HCT116 (cell line): ENCODE results near the gene FSIP1. TPM values are rescaled to one million over a fixed set of nuclear protein-coding genes. Genes with fewer than 3 reads are reported as not detected.
A peak's percentile ranks its signal among the peaks of the same experiment; 100 is the strongest.

Experiments used
- ATAC-seq: fragments of 200-7000 bp; cut with Tn5 transposase; 2 replicates; pipeline ENCODE4 v1.9.1; 2020; ENCODE audit warnings: mild to moderate bottlenecking, moderate library complexity
- BruUV-seq: library from RNA; stranded (reverse); fragments of 400-500 nt; replicated peaks from 2 replicates; lab custom pipeline; 2021; lab: Mats Ljungman, UMichigan
- CTCF ChIA-PET: fragments of 300-600 bp; sonication (Branson Sonifier 250); formaldehyde crosslinking; loops from one replicate; lab custom pipeline; 2021; ENCODE audit warnings: antibody characterized with exemption; lab: Charles Lee
- POLR2A ChIA-PET: fragments of 300-600, 350-600 bp; sonication (Branson Sonifier 250); formaldehyde crosslinking; loops from one replicate; lab custom pipeline; 2021; ENCODE audit warnings: antibody characterized with exemption; lab: Charles Lee
- RAD21 ChIA-PET, 2 experiments: fragments of 300-600 bp; sonication (Branson Sonifier 250); formaldehyde crosslinking; loops; one replicate each; lab custom pipeline; 2023; ENCODE audit warnings: low total read pairs in 2 of 2; ENCODE audit not compliant: uncharacterized antibody in 2 of 2, unreplicated experiment in 2 of 2, low non-redundant PET in 1 of 2; lab: Charles Lee
- DNase-seq: peaks from one replicate; pipeline ENCODE4 v3.0.0-alpha.2; 2010; ENCODE audit warnings: low read depth, low spot score
- H2AFZ ChIP-seq: fragments of 200-600 bp; shearing (Covaris generic), sonication (generic); 2 replicates; pipeline ENCODE4 v1.6.1; 2017; ENCODE audit warnings: low read depth, mixed run types, mixed read lengths, antibody characterized with exemption, low read length; ENCODE audit not compliant: poor library complexity, severe bottlenecking
- H3K27ac ChIP-seq: 2 replicates; pipeline ENCODE4 v1.5.1; 2012; ENCODE audit warnings: low read depth, low read length
- H3K27me3 ChIP-seq: fragments of 200-600 bp; sonication (generic); 2 replicates; pipeline ENCODE4 v1.6.1; 2016; ENCODE audit warnings: mixed run types, low read length, mixed read lengths; ENCODE audit not compliant: insufficient read depth
- H3K36me3 ChIP-seq, 2 experiments: fragments of 200-500 bp in 1 of 2; fragments of 200-600 bp in 1 of 2; sonication (Bioruptor generic) in 1 of 2; sonication (generic) in 1 of 2; 2 replicates each; pipeline versions ENCODE4 v1.5.1 to v1.6.1; 2014 to 2016; ENCODE audit warnings: low read length in 2 of 2, inconsistent platforms in 1 of 2, mixed read lengths in 1 of 2, mixed run types in 1 of 2; ENCODE audit not compliant: insufficient read depth in 2 of 2, control insufficient read depth in 1 of 2
- H3K4me1 ChIP-seq, 2 experiments: fragments of 200-600 bp in 1 of 2; sonication (generic) in 1 of 2; 2 replicates each; pipeline versions ENCODE4 v1.5.1 to v1.6.1; 2012 to 2017; ENCODE audit warnings: low read length in 2 of 2, inconsistent platforms in 1 of 2, mild to moderate bottlenecking in 1 of 2, mixed read lengths in 1 of 2, mixed run types in 1 of 2, moderate library complexity in 1 of 2; ENCODE audit not compliant: insufficient read depth in 2 of 2, control insufficient read depth in 1 of 2
- H3K4me2 ChIP-seq: fragments of 200-600 bp; sonication (generic); 2 replicates; pipeline ENCODE4 v1.6.1; 2017; ENCODE audit warnings: mixed run types, low read length, mixed read lengths
- H3K4me3 ChIP-seq, 2 experiments: fragments of 200-600 bp in 1 of 2; sonication (generic) in 1 of 2; replicated peaks in 1 of 2; 2 replicates each; pipeline ENCODE4 v1.5.1; 2011 to 2016; ENCODE audit warnings: low read length in 2 of 2, control low read depth in 1 of 2, low read depth in 1 of 2, mild to moderate bottlenecking in 1 of 2, mixed read lengths in 1 of 2, mixed run types in 1 of 2
- H3K79me2 ChIP-seq: fragments of 200-600 bp; sonication (generic); 2 replicates; pipeline ENCODE4 v1.6.1; 2017; ENCODE audit warnings: mild to moderate bottlenecking, mixed run types, low read length, moderate library complexity, mixed read lengths; ENCODE audit not compliant: insufficient read depth
- H3K9ac ChIP-seq: fragments of 200-600 bp; sonication (generic); 2 replicates; pipeline ENCODE4 v1.6.1; 2016; ENCODE audit warnings: low read length, mixed read lengths
- H3K9me2 ChIP-seq: fragments of 200-600 bp; sonication (generic), shearing (Covaris generic); 2 replicates; pipeline ENCODE4 v1.6.1; 2017; ENCODE audit warnings: mixed run types, mild to moderate bottlenecking, moderate library complexity; ENCODE audit not compliant: insufficient read depth
- H3K9me3 ChIP-seq, 2 experiments: fragments of 200-500 bp in 1 of 2; fragments of 200-600 bp in 1 of 2; sonication (Bioruptor generic) in 1 of 2; sonication (generic) in 1 of 2; 2 replicates each; pipeline ENCODE4 v1.6.1; 2014 to 2017; ENCODE audit warnings: low read length in 2 of 2, mixed read lengths in 2 of 2, inconsistent platforms in 1 of 2, low read depth in 1 of 2, mild to moderate bottlenecking in 1 of 2, mixed run types in 1 of 2, moderate library complexity in 1 of 2; ENCODE audit not compliant: control insufficient read depth in 1 of 2, insufficient read depth in 1 of 2
- H4K20me1 ChIP-seq: fragments of 200-600 bp; sonication (generic), shearing (Covaris generic); 2 replicates; pipeline ENCODE4 v1.6.1; 2017; ENCODE audit warnings: mixed run types, mild to moderate bottlenecking, moderate library complexity; ENCODE audit not compliant: insufficient read depth
- CBX3 ChIP-seq: IDR thresholded peaks from 2 replicates; pipeline ENCODE4 v1.6.1; 2012; ENCODE audit warnings: low read depth
- EGR1 ChIP-seq: IDR thresholded peaks from 2 replicates; pipeline ENCODE4 v1.6.1; 2012; ENCODE audit warnings: low read depth
- EZH2phosphoT487 ChIP-seq: fragments of 200-600 bp; IDR thresholded peaks from 2 replicates; pipeline ENCODE4 v1.6.1; 2018; ENCODE audit warnings: antibody characterized with exemption, borderline replicate concordance
- FOSL1 ChIP-seq: IDR thresholded peaks from 2 replicates; pipeline ENCODE4 v1.6.1; 2012; ENCODE audit warnings: low read depth
- JUND ChIP-seq: IDR thresholded peaks from 2 replicates; pipeline ENCODE4 v1.6.1; 2012
- POLR2A ChIP-seq: IDR thresholded peaks from 2 replicates; pipeline ENCODE4 v1.7.0; 2011; ENCODE audit warnings: borderline replicate concordance; ENCODE audit not compliant: insufficient read depth, insufficient read length; ENCODE audit errors: extremely low read depth
- SP1 ChIP-seq: IDR thresholded peaks from 2 replicates; pipeline ENCODE4 v1.6.1; 2012; ENCODE audit warnings: low read depth
- SRF ChIP-seq: IDR thresholded peaks from 2 replicates; pipeline ENCODE4 v1.6.1; 2012; ENCODE audit warnings: low read depth
- TCF7L2 ChIP-seq: IDR thresholded peaks from 2 replicates; pipeline ENCODE4 v1.7.0; 2011; ENCODE audit warnings: borderline replicate concordance, inconsistent platforms; ENCODE audit not compliant: insufficient read depth, insufficient read length; ENCODE audit errors: extremely low read depth
- ZFX ChIP-seq: fragments of 450-650 bp; IDR thresholded peaks from 2 replicates; pipeline ENCODE4 v1.6.1; 2017
- intact Hi-C: fragments of 100-400 bp; cut with micrococcal nuclease; formaldehyde crosslinking; loops from 2 replicates; pipeline ENCODE4 v1.10.0; 2022
- total RNA-seq: library from RNA; stranded (reverse); gene quantifications from one replicate; pipeline ENCODE4 v1.2.1, GENCODE V29; 2021; ENCODE audit not compliant: unreplicated experiment

The FSIP1 gene
- total RNA-seq, 1 experiment from 2014 or later: 0.42 TPM

DNA sequence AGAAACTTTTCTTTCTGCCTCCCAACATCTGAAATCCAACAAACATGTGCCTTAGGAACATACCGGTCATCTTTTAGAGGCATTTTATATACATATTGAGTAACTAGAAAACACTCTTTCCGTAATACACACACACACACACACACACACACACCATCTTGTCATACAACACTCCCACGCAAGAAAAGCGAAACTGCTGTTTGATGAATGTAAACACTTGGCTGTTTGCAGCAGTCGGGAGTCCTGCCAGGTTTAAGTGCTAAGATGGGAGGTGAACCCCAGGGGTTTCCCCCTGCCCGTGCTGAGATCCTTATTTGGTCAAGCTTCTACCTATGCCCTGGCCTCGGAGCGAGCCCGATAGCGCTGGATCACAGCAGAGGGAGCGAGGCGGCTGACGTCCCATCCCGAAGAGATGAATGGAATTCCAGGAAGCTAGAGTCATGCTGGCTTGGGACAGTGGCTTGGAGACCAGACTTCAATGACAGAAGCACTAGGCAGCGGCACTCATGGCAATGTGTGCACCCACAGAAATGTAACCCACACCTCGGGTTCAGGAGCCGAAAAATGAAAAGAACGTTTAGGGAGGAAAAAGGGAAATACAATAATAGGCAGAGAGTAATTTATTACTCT, 203.0 kb downstream of the FSIP1 start:
- peaks cover 0 to 8% of the 10 kb centered on the region in 2 experiments; a peak in 1 of 4 replicates for H3K36me3 ChIP-seq
- no peaks in the 10 kb centered on the region for H3K9me2 ChIP-seq
- TF ChIP-seq EZH2phosphoT487 (no peak), SP1 (peak; percentile 26; the same call in 1 of the 2 replicates), FOSL1 (peak; percentile 22; the same call in 1 of the 2 replicates), TCF7L2 (peak; percentile 83), EGR1 (peak; percentile 68; the same call in 1 of the 2 replicates), SRF (peak; percentile 56; the same call in 1 of the 2 replicates), POLR2A (no peak), JUND (0 out of 2 replicates have a peak, but pooled peaks have one; percentile 29), CBX3 (0 out of 2 replicates have a peak, but pooled peaks have one; percentile 41), ZFX (no peak)
- H3K27ac ChIP-seq: no peak overlapping the region
- ChIA-PET POLR2A (interaction anchor here (1.5 kb wide), 1 partner anchor 10 kb away, joined by 4 read pairs; no protein-coding TSS in a partner anchor), CTCF (interaction anchor here (0.7 to 5.5 kb wide), 26 partner anchors 9 to 875 kb away, joined by 3 to 52 read pairs (median 3); no protein-coding TSS in a partner anchor), RAD21 (interaction anchor here (0.8 to 2.2 kb wide), 5 partner anchors 177 to 449 kb away, joined by 3 to 13 read pairs (median 4); no protein-coding TSS in a partner anchor)
- peak overlapping the region; percentile 37 for H3K9ac ChIP-seq
- BruUV-seq: no TSS peak
- peaks cover 11 to 29% of the 10 kb centered on the region in 2 experiments for H3K4me1 ChIP-seq
- ATAC-seq (peak; percentile 72), DNase-seq (peak; percentile 67)
- peak overlapping the region; percentile 91 for H3K4me2 ChIP-seq
- H4K20me1 ChIP-seq: no peaks in the 10 kb centered on the region
- H3K4me3 ChIP-seq: peak overlapping the region; percentile 64 to 68
- peak overlapping the region; percentile 58 for H2AFZ ChIP-seq
- H3K27me3 ChIP-seq: no peaks in the 10 kb centered on the region
- intact Hi-C loops: loop anchor here (1.0 to 5.0 kb wide), 6 partner anchors 137 to 873 kb away; no protein-coding TSS in a partner anchor
- no peaks in the 10 kb centered on the region for H3K9me3 ChIP-seq
- H3K79me2 ChIP-seq: no peaks in the 10 kb centered on the region
